Inflammatory macrophage treated with lipopolysaccharide for 1 hour (primary cell): ENCODE measurements around the gene TIMM23.
"Not testable (repeated sequence)": the region's sequence is repeated elsewhere in the genome, so short reads cannot be mapped to it uniquely, and the experiment has no call there.

Experiments
- DNase-seq, 2 donors: peaks; one replicate each; pipeline ENCODE4 v3.0.0-alpha.2; 2020 to 2022

TIMM23 gene

GRCh38 chr10:45972106-45972812, at the start of gene TIMM23:
TSS of gene TIMM23 (plus strand) at chr10:45972489. CDS start at chr10:45972625, 136 bp downstream.
- peak; percentile 81 to 82 for DNase-seq

GRCh38 chr10:45926790-45927189, 45.5 kb upstream of the TIMM23 start:
- DNase-seq = not testable (repeated sequence)

- not testable (repeated sequence) for DNase-seq
Measured at GRCh38 chr10:45931305-45931704, 41.0 kb upstream of the TIMM23 start.

GRCh38 chr10:45934788-45935187, 37.5 kb upstream of the TIMM23 start:
- not testable (repeated sequence) for DNase-seq

GRCh38 chr10:45939176-45939697, 33.1 kb upstream of the TIMM23 start:
- DNase-seq = not testable (repeated sequence)

GRCh38 chr10:45941196-45941595, 31.1 kb upstream of the TIMM23 start:
- not testable (repeated sequence) for DNase-seq

GRCh38 chr10:45945476-45945875, 26.8 kb upstream of the TIMM23 start:
- not testable (repeated sequence) for DNase-seq

GRCh38 chr10:45947363-45947762, 24.9 kb upstream of the TIMM23 start:
- DNase-seq = not testable (repeated sequence)

- DNase-seq = not testable (repeated sequence)
Measured at GRCh38 chr10:45948801-45949200, 23.5 kb upstream of the TIMM23 start.

- DNase-seq = not testable (repeated sequence)
Measured at GRCh38 chr10:45954367-45954766, 17.9 kb upstream of the TIMM23 start.

- DNase-seq = not testable (repeated sequence)
Measured at GRCh38 chr10:45956634-45957033, 15.7 kb upstream of the TIMM23 start.

- not testable (repeated sequence) for DNase-seq
Measured at GRCh38 chr10:45957928-45958327, 14.4 kb upstream of the TIMM23 start.

GRCh38 chr10:45962686-45963452, 9.4 kb upstream of the TIMM23 start:
- not testable (repeated sequence) for DNase-seq

- not testable (repeated sequence) for DNase-seq
Measured at GRCh38 chr10:45971019-45971418, 1.3 kb upstream of the TIMM23 start.

- not testable (repeated sequence) for DNase-seq
Measured at GRCh38 chr10:45971742-45972105, 565 bp upstream of the TIMM23 start.

GRCh38 chr10:45972813-45973169, 502 bp downstream of the TIMM23 start:
- DNase-seq = not testable (repeated sequence)

GRCh38 chr10:45974041-45974440, 1.8 kb downstream of the TIMM23 start:
- not testable (repeated sequence) for DNase-seq

GRCh38 chr10:45978554-45978953, 6.3 kb downstream of the TIMM23 start:
- not testable (repeated sequence) for DNase-seq

GRCh38 chr10:45981367-45981766, 9.1 kb downstream of the TIMM23 start:
- DNase-seq = not testable (repeated sequence)

GRCh38 chr10:45983538-45984186, 11.4 kb downstream of the TIMM23 start:
- DNase-seq = peak; percentile 45

- not testable (repeated sequence) for DNase-seq
Measured at GRCh38 chr10:45984473-45984872, 12.2 kb downstream of the TIMM23 start.

- DNase-seq = not testable (repeated sequence)
Measured at GRCh38 chr10:45985590-45985989, 13.3 kb downstream of the TIMM23 start.

- DNase-seq = no peak
Measured at GRCh38 chr10:45997557-45997956, 25.3 kb downstream of the TIMM23 start.
